Lower leg skin (tissue), 4 donors: Measurements from ENCODE around the gene CXorf65. TPM values are rescaled to one million over a fixed set of nuclear protein-coding genes. Genes with fewer than 3 reads are reported as not detected.

Source experiments
- DNase-seq, 2 donors: peaks; one replicate each; pipeline ENCODE4 v3.0.0-alpha.2; 2019; ENCODE audit warnings: low spot score in 2 of 2
- H3K4me3 ChIP-seq: fragments of 200-600 bp; sonication (generic); 2 replicates; pipeline ENCODE4 v1.5.1; 2017; ENCODE audit warnings: mild to moderate bottlenecking, low read depth; ENCODE audit not compliant: poor library complexity, severe bottlenecking
- POLR2A ChIP-seq, 2 donors: fragments of 450-650 bp; IDR thresholded peaks; one replicate each; pipeline ENCODE4 v1.6.1; 2016 to 2017; ENCODE audit warnings: antibody characterized with exemption in 2 of 2, mild to moderate bottlenecking in 1 of 2, moderate library complexity in 1 of 2
- WGBS, 2 donors: methylation state at CpG; one replicate each; pipeline ENCODE4 v1.1.5; 2018; 5-methylcytosine and 5-hydroxymethylcytosine counted together
- intact Hi-C: fragments of 100-400 bp; cut with DNase I; formaldehyde crosslinking; loops from one replicate; pipeline ENCODE4 v1.15.0; 2023; ENCODE audit warnings: low total_unique reads
- total RNA-seq, 4 donors: library from RNA; depleted of rRNA; stranded (reverse); fragments of >200 nt; gene quantifications; one replicate each; pipeline ENCODE4 v1.1.0, GENCODE V29; 2016
- TF ChIP-seq, protein P1 (sequence below), 3 donors: fragments of 450-650 bp; IDR thresholded peaks; one replicate each; pipeline ENCODE4 v1.5.1; 2016; ENCODE audit warnings: antibody characterized with exemption in 3 of 3, mild to moderate bottlenecking in 3 of 3, moderate library complexity in 2 of 3

The CXorf65 gene
- 1 to 10 TPM in 1 of 4 donors, not detected in 3; 1.9 TPM for total RNA-seq

DNA sequence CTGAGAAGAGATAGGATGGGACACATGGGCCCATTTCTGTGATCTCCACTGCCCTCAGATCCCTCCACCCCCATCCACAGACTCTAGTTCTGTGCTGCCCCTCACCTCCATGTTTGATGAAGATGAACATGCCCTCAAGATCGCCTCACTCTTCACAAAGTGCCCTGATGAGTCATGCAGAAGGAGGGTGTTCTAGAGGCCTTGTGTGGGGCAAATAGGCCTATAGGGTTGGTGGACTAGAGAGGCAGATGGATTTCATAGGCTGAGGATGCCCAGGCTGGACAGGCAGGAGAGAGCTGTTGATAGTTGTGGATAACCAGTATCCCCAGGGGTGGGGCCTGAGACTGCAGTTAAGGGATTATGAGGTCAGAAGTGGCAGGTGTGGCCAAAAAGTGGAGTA lies at the start of gene CXorf65:
TSS of gene CXorf65 (minus strand) at position 314 of the 400 bp plus-strand sequence. CDS start at position 130, 184 bp downstream.
- DNase-seq = no peak
- intact Hi-C loops = no loop called here
- no peak within 1 kb of the TSS for H3K4me3 ChIP-seq
- WGBS, 2 donors = 74 to 88% methylated on average over 1 of the region's 1 CpG
- TF ChIP-seq POLR2A (IDR thresholded peaks at IDR 0.05) = no peak
- TF ChIP-seq, protein P1, sequence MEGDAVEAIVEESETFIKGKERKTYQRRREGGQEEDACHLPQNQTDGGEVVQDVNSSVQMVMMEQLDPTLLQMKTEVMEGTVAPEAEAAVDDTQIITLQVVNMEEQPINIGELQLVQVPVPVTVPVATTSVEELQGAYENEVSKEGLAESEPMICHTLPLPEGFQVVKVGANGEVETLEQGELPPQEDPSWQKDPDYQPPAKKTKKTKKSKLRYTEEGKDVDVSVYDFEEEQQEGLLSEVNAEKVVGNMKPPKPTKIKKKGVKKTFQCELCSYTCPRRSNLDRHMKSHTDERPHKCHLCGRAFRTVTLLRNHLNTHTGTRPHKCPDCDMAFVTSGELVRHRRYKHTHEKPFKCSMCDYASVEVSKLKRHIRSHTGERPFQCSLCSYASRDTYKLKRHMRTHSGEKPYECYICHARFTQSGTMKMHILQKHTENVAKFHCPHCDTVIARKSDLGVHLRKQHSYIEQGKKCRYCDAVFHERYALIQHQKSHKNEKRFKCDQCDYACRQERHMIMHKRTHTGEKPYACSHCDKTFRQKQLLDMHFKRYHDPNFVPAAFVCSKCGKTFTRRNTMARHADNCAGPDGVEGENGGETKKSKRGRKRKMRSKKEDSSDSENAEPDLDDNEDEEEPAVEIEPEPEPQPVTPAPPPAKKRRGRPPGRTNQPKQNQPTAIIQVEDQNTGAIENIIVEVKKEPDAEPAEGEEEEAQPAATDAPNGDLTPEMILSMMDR (IDR thresholded peaks at IDR 0.05) = no peak

DNA sequence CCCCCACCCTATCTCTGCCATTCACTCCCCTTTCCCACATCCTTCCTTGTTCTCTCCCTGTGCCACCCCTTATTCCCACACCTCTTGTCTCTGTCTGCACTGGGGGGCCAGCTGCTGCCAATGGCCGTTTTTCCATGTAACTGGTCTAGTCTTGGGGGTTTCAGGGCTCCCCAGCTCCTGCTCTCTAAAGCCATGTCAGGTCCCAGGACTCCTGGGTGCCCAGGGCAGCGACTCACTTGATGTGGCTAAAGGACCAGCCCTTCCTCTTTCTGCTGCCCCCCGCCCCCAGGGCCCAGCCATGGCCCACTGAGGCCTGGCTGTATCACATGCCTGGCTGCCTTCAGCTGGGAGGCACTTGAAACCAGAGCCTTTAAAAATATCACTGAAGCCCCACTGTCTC lies 48.1 kb upstream of the CXorf65 start:
- DNase-seq = no peak
- 75 to 78% methylated on average over 2 to 3 of the region's 3 CpGs for WGBS, 2 donors
- TF ChIP-seq, protein P1 (IDR thresholded peaks at IDR 0.05) = no peak
- no peak for TF ChIP-seq POLR2A (IDR thresholded peaks at IDR 0.05)
- intact Hi-C loops = no loop called here
- no peak overlapping the region for H3K4me3 ChIP-seq

DNA sequence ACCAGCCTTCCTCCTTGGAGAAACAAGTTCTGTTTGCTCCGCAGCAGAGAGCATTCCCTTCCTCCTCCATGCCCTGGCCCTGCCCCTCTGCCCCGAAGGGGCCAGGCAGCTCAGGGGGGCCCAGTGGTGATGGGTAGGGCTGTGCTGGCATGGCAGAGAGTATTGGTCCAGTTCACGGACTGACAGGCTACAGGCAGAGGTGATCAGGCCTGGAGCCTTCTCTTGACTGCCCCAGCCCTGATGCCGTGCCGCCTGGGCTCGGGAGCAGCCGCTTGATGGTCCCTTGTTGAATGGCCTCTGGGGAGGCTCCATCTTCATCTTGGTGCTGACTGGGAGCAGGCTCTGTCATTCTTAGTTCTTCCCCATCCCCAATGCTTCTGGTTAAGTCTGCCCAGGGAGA lies 47.7 kb upstream of the CXorf65 start:
- DNase-seq = no peak
- intact Hi-C loops = no loop called here
- 86 to 88% methylated on average over 6 to 7 of the region's 7 CpGs for WGBS, 2 donors
- no peak overlapping the region for H3K4me3 ChIP-seq
- no peak for TF ChIP-seq POLR2A (IDR thresholded peaks at IDR 0.05)
- TF ChIP-seq, protein P1 (IDR thresholded peaks at IDR 0.05) = no peak

DNA sequence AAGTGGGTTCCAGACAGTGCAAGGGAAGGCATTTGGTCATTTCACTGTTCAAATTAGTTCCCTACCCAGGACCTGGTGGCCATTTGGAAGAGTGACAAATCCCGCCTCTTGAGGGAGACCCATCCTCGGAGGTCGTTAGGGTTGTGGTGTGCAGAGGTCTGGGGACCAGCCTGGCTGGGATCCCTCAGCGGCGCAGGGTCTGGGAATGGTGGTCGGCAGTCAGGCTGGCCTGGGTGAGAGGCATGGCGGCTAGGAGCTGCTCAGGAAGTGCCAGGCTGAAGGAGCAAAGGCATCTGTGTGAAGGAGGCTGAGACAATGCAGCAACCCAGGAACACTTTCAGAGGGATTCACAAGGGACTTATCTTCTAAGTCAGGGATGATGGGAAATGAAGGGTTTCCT lies 44.8 kb upstream of the CXorf65 start:
- intact Hi-C loops = no loop called here
- 74 to 80% methylated on average over 7 of the region's 7 CpGs for WGBS, 2 donors
- DNase-seq = no peak
- no peak overlapping the region for H3K4me3 ChIP-seq
- TF ChIP-seq, protein P1 (IDR thresholded peaks at IDR 0.05) = no peak
- TF ChIP-seq POLR2A (IDR thresholded peaks at IDR 0.05) = no peak

DNA sequence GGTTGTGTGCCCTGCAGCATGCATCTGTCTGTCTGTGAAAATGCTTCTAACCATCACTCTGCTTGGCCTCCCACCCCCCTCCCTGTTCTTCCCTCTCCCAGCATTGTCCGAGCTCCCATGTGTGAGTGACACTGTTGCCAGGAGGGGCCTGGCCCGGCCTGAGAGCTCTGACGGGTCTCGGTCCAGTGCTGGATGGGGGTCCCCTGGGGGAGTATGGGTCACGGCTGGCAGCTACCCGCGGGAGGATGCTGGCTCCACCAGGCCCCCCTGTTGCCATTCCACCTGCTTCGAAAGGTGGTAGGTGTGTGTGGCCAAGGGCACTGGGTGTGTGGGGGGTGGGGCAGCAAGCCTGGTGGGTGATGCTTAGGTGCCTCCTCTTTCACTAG lies 41.7 kb upstream of the CXorf65 start:
- TF ChIP-seq, protein P1 (IDR thresholded peaks at IDR 0.05) = no peak
- TF ChIP-seq POLR2A (IDR thresholded peaks at IDR 0.05) = no peak
- intact Hi-C loops = no loop called here
- 79 to 80% methylated on average over 3 to 8 of the region's 8 CpGs for WGBS, 2 donors

More for the DNA sequence above, 41.7 kb upstream of the CXorf65 start:
- no peak for DNase-seq
- no peak overlapping the region for H3K4me3 ChIP-seq
